Epidermal melanocyte (primary cell): ENCODE results near the gene XPNPEP1.

Experiments
- DNase-seq: peaks from one replicate; pipeline ENCODE4 v3.0.0; 2011; ENCODE audit warnings: low spot score; ENCODE audit not compliant: insufficient read length

The XPNPEP1 gene

GRCh38 chr10:109866995-109867635 is 56.2 kb downstream of the XPNPEP1 start:
- DNase-seq, result no peak

- DNase-seq, result no peak
Observed at GRCh38 chr10:109866168-109866994, 56.9 kb downstream of the XPNPEP1 start.

DNA sequence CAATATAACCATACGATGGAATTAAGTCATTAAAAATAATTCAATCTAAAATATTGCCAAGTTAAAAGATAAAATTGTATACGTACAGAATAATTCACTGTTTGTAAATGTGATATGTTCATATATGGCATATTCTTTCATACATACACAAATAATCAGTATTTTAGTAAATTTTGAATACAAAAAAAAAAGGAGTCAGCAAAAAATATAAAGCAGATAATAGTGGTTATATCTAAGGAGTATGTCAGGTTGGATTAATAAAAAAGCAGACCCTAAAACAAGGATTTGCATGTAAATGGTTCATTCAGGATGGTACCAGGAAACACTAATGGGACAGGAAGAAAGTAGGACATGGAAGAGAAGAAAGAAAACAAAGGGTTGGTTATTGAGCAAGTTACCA is 59.5 kb downstream of the XPNPEP1 start:
- no peak for DNase-seq

DNA sequence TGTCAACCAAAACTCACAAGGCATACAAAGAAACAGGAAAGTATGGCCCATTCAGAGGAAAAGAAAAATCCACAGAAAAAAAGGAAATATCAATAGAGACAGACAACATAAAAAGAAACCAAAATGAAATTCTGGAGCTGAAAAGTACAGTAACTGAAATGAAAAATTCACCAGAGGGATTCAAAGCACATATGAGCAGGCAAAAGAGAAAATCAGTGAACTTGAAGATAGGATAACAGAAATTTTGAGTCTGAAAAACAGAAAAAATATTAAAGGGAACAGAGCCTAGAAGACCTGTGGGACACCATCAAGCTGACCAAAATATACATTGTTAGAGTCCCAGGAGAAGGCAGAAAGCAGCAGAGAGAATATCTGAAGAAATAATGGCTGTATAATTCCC is 60.6 kb downstream of the XPNPEP1 start:
- no peak for DNase-seq

- DNase-seq, result no peak
Observed at GRCh38 chr10:109862041-109862440, 61.3 kb downstream of the XPNPEP1 start.

DNA sequence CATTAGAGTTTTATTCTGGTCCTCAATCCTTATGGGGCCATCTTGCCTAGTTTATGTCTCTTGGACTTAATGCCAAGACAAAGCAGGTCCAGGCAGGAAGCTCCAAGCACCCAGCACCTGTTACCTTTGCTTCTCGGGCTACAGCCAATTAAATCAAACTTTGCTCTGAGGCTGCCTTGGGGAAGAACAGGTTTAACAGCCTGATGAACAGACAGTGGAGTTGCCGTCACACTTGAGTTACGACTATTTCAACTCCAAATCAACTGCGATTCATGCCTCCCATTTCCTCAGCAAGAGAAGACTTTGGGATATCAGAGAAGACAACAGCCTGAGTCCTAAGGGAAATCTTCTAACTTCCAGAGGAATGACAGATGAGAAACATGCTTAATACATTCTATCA is 62.2 kb downstream of the XPNPEP1 start:
- no peak for DNase-seq

DNA sequence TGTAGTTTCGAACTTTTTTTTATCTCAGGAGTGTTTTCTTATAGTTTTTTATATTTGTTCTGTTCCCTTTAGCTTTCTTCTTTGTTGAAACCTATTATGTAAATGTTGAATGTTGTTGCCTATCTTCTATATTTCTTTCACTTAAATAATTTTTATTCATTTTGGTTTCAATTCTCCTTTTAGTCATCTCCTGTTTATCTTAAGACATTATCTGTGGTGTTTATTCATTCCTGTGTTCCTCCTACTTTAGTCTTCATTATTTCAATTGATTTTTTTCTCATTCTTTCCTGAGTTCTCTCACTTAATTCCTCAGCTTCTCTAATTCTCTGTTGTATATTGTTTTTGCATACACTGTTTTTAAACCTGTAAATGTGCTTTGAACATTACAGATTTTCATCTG is 64.1 kb downstream of the XPNPEP1 start:
- DNase-seq, result no peak

DNA sequence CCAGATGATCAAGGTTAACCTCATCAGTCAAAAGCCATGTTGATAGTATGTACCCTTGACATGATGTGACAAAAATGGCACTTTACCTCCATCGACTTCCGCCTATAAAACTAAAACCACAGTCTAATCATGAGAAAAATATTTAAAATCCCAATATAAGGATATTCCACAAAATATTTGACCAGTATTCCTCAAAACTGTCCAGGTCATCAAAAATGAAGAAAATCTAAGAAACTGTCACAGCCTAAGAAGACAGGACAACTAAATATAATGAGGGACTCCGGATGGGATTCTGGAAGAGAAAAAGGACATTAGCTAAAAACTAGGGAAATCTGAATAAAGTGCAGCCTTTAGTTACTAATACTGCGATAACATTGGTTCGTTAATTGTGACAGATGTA is 67.6 kb downstream of the XPNPEP1 start:
- DNase-seq, result no peak

- no peak for DNase-seq
Observed at GRCh38 chr10:109853921-109854320, 69.4 kb downstream of the XPNPEP1 start.

- DNase-seq, result peak; percentile 34
Observed at GRCh38 chr10:109852475-109853037, 70.8 kb downstream of the XPNPEP1 start.

DNA sequence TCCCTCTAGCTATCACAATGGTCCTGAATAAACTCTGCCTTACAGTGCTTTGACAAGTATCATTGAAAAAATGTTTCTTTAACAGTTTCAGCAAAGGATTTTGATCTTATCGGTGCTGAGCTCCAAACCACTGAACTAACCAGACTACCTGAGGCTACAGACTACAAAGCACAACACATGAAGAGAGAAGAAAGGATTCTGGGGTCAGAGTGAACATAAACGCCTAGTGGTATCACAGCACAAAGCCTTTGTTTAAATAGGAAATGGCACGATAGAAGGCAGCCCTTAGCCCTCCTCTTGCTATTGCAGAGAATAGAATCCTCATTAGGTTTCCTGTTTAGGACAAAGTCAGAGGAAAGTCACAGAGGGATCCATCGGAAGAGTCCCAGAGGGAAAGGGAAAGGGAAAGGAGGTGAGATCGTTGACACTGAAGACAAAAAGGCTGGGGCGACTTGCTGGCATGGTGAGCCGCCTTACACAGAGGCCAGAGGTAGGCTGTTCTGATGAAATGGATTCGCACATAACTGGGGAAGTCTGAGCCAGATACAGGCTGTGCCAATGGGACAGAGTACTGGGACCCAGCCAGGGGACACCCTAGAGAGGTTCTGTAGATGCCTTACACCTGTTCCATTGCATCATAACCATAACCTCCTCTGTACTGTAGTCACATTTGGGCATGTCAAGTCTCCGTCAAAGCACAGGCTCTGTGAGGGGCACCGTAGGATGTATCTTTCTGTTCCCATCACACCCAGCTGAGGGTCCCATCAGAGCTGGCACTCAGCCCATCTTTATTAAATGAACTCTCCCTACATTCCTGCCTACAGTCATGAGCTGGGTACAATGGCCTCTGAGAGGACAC is 71.5 kb downstream of the XPNPEP1 start:
- DNase-seq, result no peak

DNA sequence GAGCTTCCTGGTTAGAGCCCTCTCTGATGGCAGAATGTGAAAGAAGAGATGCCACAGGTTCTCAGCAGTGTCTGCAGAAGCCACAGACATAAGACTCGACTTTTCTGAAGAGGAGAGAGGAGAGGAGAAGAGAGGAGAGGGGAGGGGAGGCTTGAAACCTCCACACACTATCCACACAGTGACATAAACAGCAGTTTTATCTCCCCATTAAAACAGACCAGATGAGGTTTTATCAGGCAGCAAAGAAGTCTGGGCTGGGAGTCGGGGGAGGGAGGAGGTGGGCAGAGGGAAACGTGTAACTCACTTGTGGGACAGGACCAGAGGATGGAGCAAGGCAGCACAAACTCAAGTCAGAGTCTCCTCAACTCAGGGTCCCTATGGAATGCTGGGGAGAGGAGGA is 76.5 kb downstream of the XPNPEP1 start:
- DNase-seq, result no peak

DNA sequence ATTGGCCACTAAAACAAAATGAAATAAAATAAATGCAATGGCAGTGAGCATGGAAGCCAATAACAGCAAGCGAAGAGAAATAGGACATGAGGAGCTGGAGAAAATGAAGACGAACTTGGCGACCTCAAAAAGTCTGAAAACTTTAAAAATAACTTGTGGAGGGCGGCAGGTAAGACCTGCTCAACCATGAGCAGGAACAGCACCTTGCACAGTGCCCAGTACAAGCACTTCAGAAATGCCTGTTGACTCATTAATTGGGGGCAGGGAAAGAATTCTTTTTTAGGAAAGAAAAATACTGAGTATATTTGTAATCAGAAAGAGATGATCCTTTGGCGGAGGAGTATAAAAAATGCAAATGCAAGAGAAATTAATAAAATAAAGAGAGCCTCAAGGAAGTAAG is 78.0 kb downstream of the XPNPEP1 start:
- DNase-seq, result no peak

GRCh38 chr10:109838592-109839244 is 84.6 kb downstream of the XPNPEP1 start:
- no peak for DNase-seq

- no peak for DNase-seq
Observed at GRCh38 chr10:109837384-109837783, 85.9 kb downstream of the XPNPEP1 start.

DNA sequence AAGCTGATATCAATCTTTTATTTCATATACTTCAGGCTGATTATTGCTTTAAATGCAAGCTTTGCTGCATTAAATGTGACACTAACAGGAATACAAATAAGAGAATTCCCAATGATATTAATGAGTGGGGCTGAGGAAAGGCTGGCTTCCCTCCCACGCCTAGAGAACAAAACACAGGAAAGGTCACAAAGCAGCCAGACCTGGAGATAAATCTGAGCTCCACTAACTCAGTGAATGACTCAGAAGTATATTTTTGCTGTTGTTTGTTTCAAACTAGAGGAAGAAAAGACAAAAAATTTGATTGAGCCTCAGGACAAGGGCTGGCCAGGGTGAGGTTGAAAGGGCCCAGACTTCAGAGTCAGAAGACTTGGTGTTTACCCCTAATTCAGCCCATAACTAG is 88.1 kb downstream of the XPNPEP1 start:
- no peak for DNase-seq

DNA sequence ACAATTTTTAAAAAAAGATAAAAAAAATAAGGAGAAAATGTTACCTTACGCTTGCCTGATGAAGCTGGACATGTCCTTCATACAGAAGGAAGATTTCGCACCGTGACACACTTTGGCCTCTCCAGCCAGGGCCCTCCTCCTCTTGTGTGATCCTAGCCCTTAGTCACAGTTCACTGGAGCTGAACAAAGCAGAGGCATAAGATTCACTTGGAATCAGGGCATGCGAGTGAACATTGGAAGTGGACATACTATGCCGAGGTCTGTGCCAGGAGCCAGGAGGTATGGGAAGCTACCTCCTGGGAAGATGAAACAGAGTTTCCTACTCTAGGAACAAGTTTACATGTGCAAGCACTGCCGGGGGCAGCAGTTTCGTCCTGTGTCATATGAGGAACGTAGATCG is 91.5 kb downstream of the XPNPEP1 start:
- DNase-seq, result no peak

- no peak for DNase-seq
Observed at GRCh38 chr10:109824206-109824605, 99.1 kb downstream of the XPNPEP1 start.

DNA sequence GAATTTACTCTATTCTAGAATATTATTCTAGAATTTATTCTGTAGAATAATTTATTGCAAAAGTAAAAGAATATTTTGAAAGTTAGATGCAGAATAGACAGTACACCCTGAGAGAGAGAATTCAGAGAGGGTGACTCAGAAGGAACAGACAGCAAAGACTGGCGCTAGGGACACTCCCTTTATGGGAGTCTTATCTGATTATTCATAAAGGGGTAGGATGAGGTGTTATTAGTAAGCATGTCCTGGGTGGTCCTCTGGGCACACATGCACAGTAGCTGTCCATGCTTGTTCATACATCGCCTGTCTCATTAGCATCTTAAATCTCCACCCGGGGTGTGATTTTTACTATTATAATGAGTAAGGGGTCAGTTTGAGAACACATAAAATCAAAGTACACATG is 100.1 kb downstream of the XPNPEP1 start:
- no peak for DNase-seq

DNA sequence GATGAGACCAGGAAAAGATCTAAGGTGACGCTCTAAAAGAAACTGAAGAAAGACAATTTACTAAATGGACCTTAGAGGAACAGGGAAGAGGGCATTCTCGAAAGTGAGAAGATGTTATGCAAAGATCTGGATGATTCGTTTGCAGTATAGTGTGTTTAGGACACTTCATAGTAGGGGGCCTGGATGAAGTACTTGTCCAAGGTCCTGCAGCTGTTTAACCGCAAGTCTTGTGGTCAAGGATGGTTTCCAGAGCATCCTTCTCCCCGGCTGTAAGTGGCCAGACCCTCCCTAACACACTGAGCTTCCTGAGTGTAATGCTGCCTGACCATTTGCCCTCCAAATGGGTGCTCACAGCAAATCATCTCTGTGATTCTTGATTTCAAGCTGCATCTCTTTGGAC is 101.6 kb downstream of the XPNPEP1 start:
- no peak for DNase-seq
